T-helper 17 cell (primary cell): ENCODE data around the gene IGF1R. TPM values are rescaled to one million over a fixed set of nuclear protein-coding genes. Genes with fewer than 3 reads are reported as not detected.
A peak's percentile ranks its signal among the peaks of the same experiment; 100 is the strongest.

ENCODE experiments used
- ATAC-seq: fragments of 150-1000 bp; cut with Tn5 transposase; 2 replicates; pipeline ENCODE4 v1.10.0; 2021; ENCODE audit warnings: mild to moderate bottlenecking, moderate library complexity
- DNase-seq, 3 donors: peaks; one replicate each; pipeline versions ENCODE4 v3.0.0 to v3.0.0-alpha.2; 2020 to 2021
- H3K9me3 ChIP-seq: one replicate; pipeline ENCODE4 v1.7.0; 2013; ENCODE audit warnings: low read length, mild to moderate bottlenecking; ENCODE audit not compliant: control insufficient read depth, poor library complexity, severe bottlenecking
- H3K27ac Mint-ChIP-seq: one replicate; pipeline ENCODE4 v1.8.0; 2022; ENCODE audit warnings: mild to moderate bottlenecking, moderate library complexity, mixed read lengths
- H3K27me3 Mint-ChIP-seq: one replicate; pipeline ENCODE4 v1.8.0; 2022; ENCODE audit warnings: mixed read lengths
- H3K36me3 Mint-ChIP-seq: one replicate; pipeline ENCODE4 v1.8.0; 2022; ENCODE audit warnings: low read depth, mixed read lengths
- H3K4me1 Mint-ChIP-seq: one replicate; pipeline ENCODE4 v1.8.0; 2022; ENCODE audit warnings: mild to moderate bottlenecking, mixed read lengths
- H3K4me3 Mint-ChIP-seq: one replicate; pipeline ENCODE4 v1.8.0; 2022; ENCODE audit warnings: mild to moderate bottlenecking, moderate library complexity, mixed read lengths
- total RNA-seq, 4 donors: library from RNA in 2 of 4; stranded (reverse) in 2 of 4; gene quantifications; one replicate each; pipeline ENCODE4 v1.2.3 and lab custom pipeline; 2022 to 2026

Gene IGF1R
- total RNA-seq, 2 donors from 2014 or later: 13.7 to 27.1 TPM

GRCh38 chr15:98853617-98854420 is 205.5 kb downstream of the IGF1R start:
- peak overlapping the region; percentile 96 for H3K4me3 Mint-ChIP-seq
- DNase-seq (no peak), ATAC-seq (no peak)
- H3K27ac Mint-ChIP-seq: peak overlapping the region; percentile 98
- peaks cover 33% of the 10 kb centered on the region for H3K4me1 Mint-ChIP-seq
- no peaks in the 10 kb centered on the region for H3K36me3 Mint-ChIP-seq
- peaks cover 5% of the 10 kb centered on the region for H3K27me3 Mint-ChIP-seq
- H3K9me3 ChIP-seq: no peaks in the 10 kb centered on the region

- Mint-ChIP-seq H3K4me1 (peaks cover 34% of the 10 kb centered on the region), H3K27me3 (peaks cover 7% of the 10 kb centered on the region), H3K27ac (peak overlapping the region; percentile 81), H3K36me3 (no peaks in the 10 kb centered on the region), H3K4me3 (no peak overlapping the region)
- no peak for DNase-seq
- no peak for ATAC-seq
- no peaks in the 10 kb centered on the region for H3K9me3 ChIP-seq
These were observed 206.2 kb downstream of the IGF1R start for GRCh38 chr15:98854496-98854895.

GRCh38 chr15:98855067-98855814 is 206.9 kb downstream of the IGF1R start:
- Mint-ChIP-seq H3K36me3 (no peaks in the 10 kb centered on the region), H3K4me3 (no peak overlapping the region), H3K27ac (peak overlapping the region; percentile 81), H3K27me3 (peaks cover 7% of the 10 kb centered on the region), H3K4me1 (peaks cover 31% of the 10 kb centered on the region)
- DNase-seq: no peak
- H3K9me3 ChIP-seq: no peaks in the 10 kb centered on the region
- ATAC-seq: no peak

GRCh38 chr15:98855815-98856531 is 207.6 kb downstream of the IGF1R start:
- Mint-ChIP-seq H3K4me3 (no peak overlapping the region), H3K4me1 (peaks cover 29% of the 10 kb centered on the region), H3K36me3 (no peaks in the 10 kb centered on the region), H3K27me3 (peaks cover 8% of the 10 kb centered on the region), H3K27ac (no peak overlapping the region)
- ATAC-seq (no peak), DNase-seq (no peak)
- no peaks in the 10 kb centered on the region for H3K9me3 ChIP-seq

GRCh38 chr15:98856532-98856907 is 208.2 kb downstream of the IGF1R start:
- DNase-seq: no peak
- H3K9me3 ChIP-seq: no peaks in the 10 kb centered on the region
- no peak for ATAC-seq
- no peaks in the 10 kb centered on the region for H3K36me3 Mint-ChIP-seq
- peaks cover 32% of the 10 kb centered on the region for H3K4me1 Mint-ChIP-seq
- peaks cover 13% of the 10 kb centered on the region for H3K27me3 Mint-ChIP-seq
- no peak overlapping the region for H3K4me3 Mint-ChIP-seq
- H3K27ac Mint-ChIP-seq: no peak overlapping the region

GRCh38 chr15:98858610-98859023 is 210.3 kb downstream of the IGF1R start:
- ATAC-seq: peak; percentile 16
- DNase-seq: no peak
- Mint-ChIP-seq H3K27me3 (peaks cover 14% of the 10 kb centered on the region), H3K27ac (peak overlapping the region; percentile 61), H3K4me1 (peaks cover 22% of the 10 kb centered on the region), H3K4me3 (peak overlapping the region; percentile 52), H3K36me3 (no peaks in the 10 kb centered on the region)
- no peaks in the 10 kb centered on the region for H3K9me3 ChIP-seq

- peak overlapping the region; percentile 61 for H3K27ac Mint-ChIP-seq
- no peak for DNase-seq
- H3K9me3 ChIP-seq: no peaks in the 10 kb centered on the region
- H3K36me3 Mint-ChIP-seq: no peaks in the 10 kb centered on the region
- H3K27me3 Mint-ChIP-seq: peaks cover 14% of the 10 kb centered on the region
- no peak for ATAC-seq
- peaks cover 21% of the 10 kb centered on the region for H3K4me1 Mint-ChIP-seq
- H3K4me3 Mint-ChIP-seq: no peak overlapping the region
These were observed 210.8 kb downstream of the IGF1R start for GRCh38 chr15:98859149-98859548.

- H3K27me3 Mint-ChIP-seq: peaks cover 14% of the 10 kb centered on the region
- no peaks in the 10 kb centered on the region for H3K9me3 ChIP-seq
- peak overlapping the region; percentile 47 for H3K4me3 Mint-ChIP-seq
- DNase-seq (no peak), ATAC-seq (no peak)
- H3K36me3 Mint-ChIP-seq: no peaks in the 10 kb centered on the region
- H3K4me1 Mint-ChIP-seq: peaks cover 20% of the 10 kb centered on the region
- H3K27ac Mint-ChIP-seq: peak overlapping the region; percentile 55
These were observed 212.1 kb downstream of the IGF1R start for GRCh38 chr15:98860281-98861041.

- DNase-seq: no peak
- Mint-ChIP-seq H3K27me3 (peaks cover 14% of the 10 kb centered on the region), H3K27ac (peak overlapping the region; percentile 55), H3K36me3 (no peaks in the 10 kb centered on the region), H3K4me3 (peak overlapping the region; percentile 47), H3K4me1 (peaks cover 23% of the 10 kb centered on the region)
- ATAC-seq: no peak
- no peaks in the 10 kb centered on the region for H3K9me3 ChIP-seq
These were observed 212.8 kb downstream of the IGF1R start for GRCh38 chr15:98861188-98861587.

- Mint-ChIP-seq H3K4me3 (no peak overlapping the region), H3K27me3 (peaks cover 7% of the 10 kb centered on the region), H3K36me3 (no peaks in the 10 kb centered on the region), H3K27ac (no peak overlapping the region), H3K4me1 (peaks cover 24% of the 10 kb centered on the region)
- DNase-seq (no peak), ATAC-seq (no peak)
- H3K9me3 ChIP-seq: no peaks in the 10 kb centered on the region
These were observed 215.6 kb downstream of the IGF1R start for GRCh38 chr15:98863983-98864382.

GRCh38 chr15:98865397-98866339 is 217.3 kb downstream of the IGF1R start:
- peaks cover 3% of the 10 kb centered on the region for H3K36me3 Mint-ChIP-seq
- peak; percentile 41 to 59 (median 57) for DNase-seq
- peaks cover 26% of the 10 kb centered on the region for H3K4me1 Mint-ChIP-seq
- peak overlapping the region; percentile 91 for H3K27ac Mint-ChIP-seq
- peaks cover 7% of the 10 kb centered on the region for H3K27me3 Mint-ChIP-seq
- peak; percentile 89 for ATAC-seq
- no peaks in the 10 kb centered on the region for H3K9me3 ChIP-seq
- peak overlapping the region; percentile 90 for H3K4me3 Mint-ChIP-seq

GRCh38 chr15:98866511-98866910 is 218.2 kb downstream of the IGF1R start:
- H3K27me3 Mint-ChIP-seq: peaks cover 5% of the 10 kb centered on the region
- peaks cover 18% of the 10 kb centered on the region for H3K4me1 Mint-ChIP-seq
- no peaks in the 10 kb centered on the region for H3K9me3 ChIP-seq
- peaks cover 5% of the 10 kb centered on the region for H3K36me3 Mint-ChIP-seq
- no peak for DNase-seq
- H3K4me3 Mint-ChIP-seq: peak overlapping the region; percentile 90
- no peak for ATAC-seq
- peak overlapping the region; percentile 91 for H3K27ac Mint-ChIP-seq
